ENCODE measurements around the gene CACNA2D4.
"Not testable (repeated sequence)": the region's sequence is repeated elsewhere in the genome, so short reads cannot be mapped to it uniquely, and the experiment has no call there.

CACNA2D4 gene

GRCh38 chr12:1918081-1918883 lies at the start of gene CACNA2D4:
Gene CACNA2D4 (minus strand): TSS chr12:1918652. CDS start chr12:1918473, 179 bp downstream.
- DNase-seq: no peak

GRCh38 chr12:1966561-1967226 lies 48.2 kb upstream of the CACNA2D4 start:
- no peak for DNase-seq

- no peak for DNase-seq
These were observed 47.5 kb upstream of the CACNA2D4 start for GRCh38 chr12:1965916-1966315.

GRCh38 chr12:1962051-1963020 lies 43.9 kb upstream of the CACNA2D4 start:
- DNase-seq: no peak

- DNase-seq: no peak
These were observed 38.3 kb upstream of the CACNA2D4 start for GRCh38 chr12:1956716-1957115.

- DNase-seq: no peak
These were observed 31.5 kb upstream of the CACNA2D4 start for GRCh38 chr12:1949771-1950470.

GRCh38 chr12:1948883-1949282 lies 30.4 kb upstream of the CACNA2D4 start:
- DNase-seq: no peak

GRCh38 chr12:1947081-1947480 lies 28.6 kb upstream of the CACNA2D4 start:
- DNase-seq: no peak

GRCh38 chr12:1946296-1946695 lies 27.8 kb upstream of the CACNA2D4 start:
- DNase-seq: no peak

GRCh38 chr12:1945502-1945901 lies 27.1 kb upstream of the CACNA2D4 start:
- DNase-seq: not testable (repeated sequence)

GRCh38 chr12:1939801-1940607 lies 21.6 kb upstream of the CACNA2D4 start:
- peak; percentile 71 to 91 (median 85) for DNase-seq

GRCh38 chr12:1939331-1939730 lies 20.9 kb upstream of the CACNA2D4 start:
- no peak for DNase-seq

GRCh38 chr12:1937481-1938224 lies 19.2 kb upstream of the CACNA2D4 start:
- no peak for DNase-seq

- DNase-seq: no peak
These were observed 18.2 kb upstream of the CACNA2D4 start for GRCh38 chr12:1936406-1937320.

GRCh38 chr12:1935700-1936378 lies 17.4 kb upstream of the CACNA2D4 start:
- DNase-seq: no peak

- DNase-seq: no peak
These were observed 16.8 kb upstream of the CACNA2D4 start for GRCh38 chr12:1935242-1935641.

GRCh38 chr12:1934831-1935230 lies 16.4 kb upstream of the CACNA2D4 start:
- DNase-seq: no peak

- DNase-seq: no peak
These were observed 15.6 kb upstream of the CACNA2D4 start for GRCh38 chr12:1934068-1934467.

Measured in stimulated activated naive CD4-positive, alpha-beta T cell (primary cell).